ENCODE data around the gene DNAL1.

DNA sequence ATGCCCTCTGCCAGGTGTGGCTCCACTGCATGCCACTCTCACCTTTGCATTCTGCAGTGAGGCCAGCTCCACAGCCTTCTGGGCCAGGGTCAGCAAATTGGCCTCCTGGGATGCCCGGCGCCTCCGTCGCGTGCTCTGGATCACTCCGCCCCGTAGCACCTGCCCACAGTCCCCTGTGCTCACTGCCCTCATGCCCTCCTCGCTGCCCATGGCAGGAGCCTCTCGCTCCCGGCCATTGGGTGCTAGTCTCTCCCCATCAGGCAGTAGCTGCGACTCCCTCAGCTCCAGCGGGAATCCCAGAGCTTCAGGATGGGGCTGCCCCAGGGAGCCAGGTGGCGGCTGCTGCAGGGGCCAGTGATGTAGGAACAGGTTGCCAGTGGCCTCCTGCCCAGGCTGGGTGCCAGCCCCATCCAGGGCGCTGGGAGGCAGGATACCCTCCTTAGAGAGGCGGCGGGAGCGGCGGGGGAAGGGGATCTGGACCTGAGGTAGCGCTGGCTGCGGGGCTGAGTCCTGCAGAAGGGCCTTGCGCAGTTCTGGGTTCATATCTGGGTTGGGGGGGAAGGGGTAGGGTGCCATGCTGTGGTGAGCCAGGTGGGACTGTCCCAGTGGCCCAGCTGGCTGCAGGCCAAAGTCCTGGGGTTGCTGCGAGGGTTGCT, 93.9 kb downstream of the DNAL1 start:
- TF ChIP-seq, protein P1, sequence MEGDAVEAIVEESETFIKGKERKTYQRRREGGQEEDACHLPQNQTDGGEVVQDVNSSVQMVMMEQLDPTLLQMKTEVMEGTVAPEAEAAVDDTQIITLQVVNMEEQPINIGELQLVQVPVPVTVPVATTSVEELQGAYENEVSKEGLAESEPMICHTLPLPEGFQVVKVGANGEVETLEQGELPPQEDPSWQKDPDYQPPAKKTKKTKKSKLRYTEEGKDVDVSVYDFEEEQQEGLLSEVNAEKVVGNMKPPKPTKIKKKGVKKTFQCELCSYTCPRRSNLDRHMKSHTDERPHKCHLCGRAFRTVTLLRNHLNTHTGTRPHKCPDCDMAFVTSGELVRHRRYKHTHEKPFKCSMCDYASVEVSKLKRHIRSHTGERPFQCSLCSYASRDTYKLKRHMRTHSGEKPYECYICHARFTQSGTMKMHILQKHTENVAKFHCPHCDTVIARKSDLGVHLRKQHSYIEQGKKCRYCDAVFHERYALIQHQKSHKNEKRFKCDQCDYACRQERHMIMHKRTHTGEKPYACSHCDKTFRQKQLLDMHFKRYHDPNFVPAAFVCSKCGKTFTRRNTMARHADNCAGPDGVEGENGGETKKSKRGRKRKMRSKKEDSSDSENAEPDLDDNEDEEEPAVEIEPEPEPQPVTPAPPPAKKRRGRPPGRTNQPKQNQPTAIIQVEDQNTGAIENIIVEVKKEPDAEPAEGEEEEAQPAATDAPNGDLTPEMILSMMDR (IDR thresholded peaks at IDR 0.05) = no peak
- TF ChIP-seq, protein P2, sequence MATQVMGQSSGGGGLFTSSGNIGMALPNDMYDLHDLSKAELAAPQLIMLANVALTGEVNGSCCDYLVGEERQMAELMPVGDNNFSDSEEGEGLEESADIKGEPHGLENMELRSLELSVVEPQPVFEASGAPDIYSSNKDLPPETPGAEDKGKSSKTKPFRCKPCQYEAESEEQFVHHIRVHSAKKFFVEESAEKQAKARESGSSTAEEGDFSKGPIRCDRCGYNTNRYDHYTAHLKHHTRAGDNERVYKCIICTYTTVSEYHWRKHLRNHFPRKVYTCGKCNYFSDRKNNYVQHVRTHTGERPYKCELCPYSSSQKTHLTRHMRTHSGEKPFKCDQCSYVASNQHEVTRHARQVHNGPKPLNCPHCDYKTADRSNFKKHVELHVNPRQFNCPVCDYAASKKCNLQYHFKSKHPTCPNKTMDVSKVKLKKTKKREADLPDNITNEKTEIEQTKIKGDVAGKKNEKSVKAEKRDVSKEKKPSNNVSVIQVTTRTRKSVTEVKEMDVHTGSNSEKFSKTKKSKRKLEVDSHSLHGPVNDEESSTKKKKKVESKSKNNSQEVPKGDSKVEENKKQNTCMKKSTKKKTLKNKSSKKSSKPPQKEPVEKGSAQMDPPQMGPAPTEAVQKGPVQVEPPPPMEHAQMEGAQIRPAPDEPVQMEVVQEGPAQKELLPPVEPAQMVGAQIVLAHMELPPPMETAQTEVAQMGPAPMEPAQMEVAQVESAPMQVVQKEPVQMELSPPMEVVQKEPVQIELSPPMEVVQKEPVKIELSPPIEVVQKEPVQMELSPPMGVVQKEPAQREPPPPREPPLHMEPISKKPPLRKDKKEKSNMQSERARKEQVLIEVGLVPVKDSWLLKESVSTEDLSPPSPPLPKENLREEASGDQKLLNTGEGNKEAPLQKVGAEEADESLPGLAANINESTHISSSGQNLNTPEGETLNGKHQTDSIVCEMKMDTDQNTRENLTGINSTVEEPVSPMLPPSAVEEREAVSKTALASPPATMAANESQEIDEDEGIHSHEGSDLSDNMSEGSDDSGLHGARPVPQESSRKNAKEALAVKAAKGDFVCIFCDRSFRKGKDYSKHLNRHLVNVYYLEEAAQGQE (IDR thresholded peaks at IDR 0.05) = no peak
- TF ChIP-seq POLR2A (IDR thresholded peaks at IDR 0.05; ENCODE audit: low read length) = no peak
- TF ChIP-seq, protein P3, sequence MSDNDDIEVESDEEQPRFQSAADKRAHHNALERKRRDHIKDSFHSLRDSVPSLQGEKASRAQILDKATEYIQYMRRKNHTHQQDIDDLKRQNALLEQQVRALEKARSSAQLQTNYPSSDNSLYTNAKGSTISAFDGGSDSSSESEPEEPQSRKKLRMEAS (IDR thresholded peaks at IDR 0.05) = no peak
- TF ChIP-seq PHF8 (IDR thresholded peaks at IDR 0.05; ENCODE audit: borderline replicate concordance, low read depth) = no peak
- no peak for TF ChIP-seq NFE2L2 (conservative IDR thresholded peaks at IDR 0.05; ENCODE audit: low read length)
- no peak for TF ChIP-seq POLR2AphosphoS2 (conservative IDR thresholded peaks at IDR 0.05; ENCODE audit: low read length)

Measured in A549 (cell line).